ENCODE data around the gene USP24.
"Not testable (repeated sequence)": the region's sequence is repeated elsewhere in the genome, so short reads cannot be mapped to it uniquely, and the experiment has no call there.

USP24 gene

GRCh38 chr1:55026682-55027081, 188.5 kb downstream of the USP24 start:
- DNase-seq = not testable (repeated sequence)

GRCh38 chr1:55024163-55024562, 191.0 kb downstream of the USP24 start:
- DNase-seq = not testable (repeated sequence)

- peak; percentile 68 for DNase-seq
Measured at GRCh38 chr1:55021942-55022546, 193.1 kb downstream of the USP24 start.

- DNase-seq = no peak
Measured at GRCh38 chr1:55018395-55018794, 196.8 kb downstream of the USP24 start.
